ENCODE data around the gene MRPS27. TPM values are rescaled to one million over a fixed set of nuclear protein-coding genes. Genes with fewer than 3 reads are reported as not detected.
A peak's percentile ranks its signal among the peaks of the same experiment; 100 is the strongest.

Gene MRPS27
- total and polyA plus RNA-seq, 9 of the 15 experiments (the other 6 are each of a cell fraction or from before 2014, with no cell fraction given) = 73.6 to 144 (median 106) TPM

- Histone ChIP-seq H3K9me1 (ENCODE audit: control insufficient read depth, insufficient read depth, low read length) (no peaks in the 10 kb centered on the region), H3K4me3 (no peak overlapping the region), H3K27ac (ENCODE audit: extremely low read depth, low read depth, low read length) (no peak overlapping the region), H3K9ac (ENCODE audit: insufficient read depth in 1 of 2, low read depth in 2 of 2, low read length in 2 of 2) (no peak overlapping the region), H3K79me2 (ENCODE audit: control insufficient read depth, insufficient read depth, low read length) (no peaks in the 10 kb centered on the region), H2AFZ (ENCODE audit: low read depth, low read length) (no peak overlapping the region), H3K4me2 (ENCODE audit: insufficient read depth, low read length) (no peak overlapping the region), H3K36me3 (ENCODE audit: control insufficient read depth, insufficient read depth, low read length) (peaks cover 47% of the 10 kb centered on the region), H3K9me3 (replicated peaks; ENCODE audit: control insufficient read depth, insufficient read depth, low read depth, low read length) (no peaks in the 10 kb centered on the region), H3K27me3 (ENCODE audit: control insufficient read depth in 2 of 2, insufficient read depth in 2 of 2, low read length in 2 of 2) (no peaks in the 10 kb centered on the region), H4K20me1 (replicated peaks; ENCODE audit: control insufficient read depth, insufficient read depth, low read length) (no peaks in the 10 kb centered on the region), H3K4me1 (replicated peaks in 1 of 2; ENCODE audit: control insufficient read depth in 2 of 2, insufficient read depth in 2 of 2, low read length in 2 of 2) (no peaks in the 10 kb centered on the region)
- intact Hi-C loops (cut with micrococcal nuclease) = no loop called here
- WGBS (ENCODE audit: insufficient coverage, low coverage, missing lambda C conversion rate) = 24% methylated on average over 1 of the region's 1 CpG
- TF ChIP-seq ZNF316 (IDR thresholded peaks at IDR 0.05) (peak; percentile 35; the same call in 1 of the 2 replicates), CTCFL (IDR thresholded peaks at IDR 0.05; ENCODE audit: borderline replicate concordance, insufficient read depth, low read depth, low read length, poor library complexity, severe bottlenecking) (no peak)
- ChIA-PET POLR2A (interaction anchor here (1.1 to 1.9 kb wide), 2 partner anchors 9 to 506 kb away, joined by 3 to 7 read pairs; no protein-coding TSS in a partner anchor), CTCF (ENCODE audit: low intra/inter-chr PET ratio) (no interaction called here)
- BruUV-seq (replicated peaks) = no TSS peak
- in situ Hi-C loops (cut with MboI) = no loop called here
- FAIRE-seq (no peak), ATAC-seq (no peak), DNase-seq (ENCODE audit: extremely low read depth in 1 of 4, low spot score in 3 of 4) (no peak)
Measured at GRCh38 chr5:72356361-72356760, 36.3 kb upstream of the MRPS27 start.
